GM23248 (cell line): ENCODE measurements around the gene UBL4A.

Experiments
- EZH2 ChIP-seq: fragments of 200-600 bp; sonication (generic); IDR thresholded peaks from 2 replicates; pipeline ENCODE4 v1.6.1; 2018; ENCODE audit warnings: antibody characterized with exemption, mild to moderate bottlenecking; ENCODE audit not compliant: insufficient read depth, poor library complexity, severe bottlenecking
- EZH2phosphoT487 ChIP-seq: fragments of 200-600 bp; sonication (generic); IDR thresholded peaks from 2 replicates; pipeline ENCODE4 v1.6.1; 2018; ENCODE audit warnings: antibody characterized with exemption, moderate library complexity, mild to moderate bottlenecking, low read depth; ENCODE audit not compliant: insufficient read depth

DNA sequence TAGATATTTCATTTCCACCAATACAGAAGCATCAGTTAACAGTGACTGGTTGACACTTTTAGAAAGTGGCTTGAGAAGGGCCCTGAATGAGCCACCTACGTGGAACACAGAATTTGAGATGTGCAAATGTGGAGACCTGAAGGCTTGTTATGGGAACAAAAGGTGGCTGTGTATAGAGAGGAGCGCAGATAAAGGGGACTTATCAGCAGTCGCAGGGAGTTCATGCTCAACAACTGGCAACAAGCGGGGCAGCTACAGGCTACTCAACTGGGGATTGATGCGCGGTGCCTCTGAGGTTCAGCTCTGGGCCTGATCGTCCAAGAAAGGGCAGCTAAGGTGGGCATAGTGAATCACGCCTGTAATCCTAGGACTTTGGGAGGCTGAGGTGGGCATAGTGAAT, 33.0 kb upstream of the UBL4A start:
- TF ChIP-seq EZH2phosphoT487 (no peak), EZH2 (no peak)
